Smooth muscle cell of trachea (primary cell): ENCODE results near the gene COA4. TPM values are rescaled to one million over a fixed set of nuclear protein-coding genes. Genes with fewer than 3 reads are reported as not detected.

Experiments used
- total RNA-seq: library from RNA; depleted of rRNA; stranded (reverse); fragments of >200 nt; gene quantifications from 2 replicates; pipeline ENCODE4 v1.2.1, GENCODE V29; 2014

The COA4 gene
- total RNA-seq: 42.8 and 49.2 TPM in 2 replicates

DNA sequence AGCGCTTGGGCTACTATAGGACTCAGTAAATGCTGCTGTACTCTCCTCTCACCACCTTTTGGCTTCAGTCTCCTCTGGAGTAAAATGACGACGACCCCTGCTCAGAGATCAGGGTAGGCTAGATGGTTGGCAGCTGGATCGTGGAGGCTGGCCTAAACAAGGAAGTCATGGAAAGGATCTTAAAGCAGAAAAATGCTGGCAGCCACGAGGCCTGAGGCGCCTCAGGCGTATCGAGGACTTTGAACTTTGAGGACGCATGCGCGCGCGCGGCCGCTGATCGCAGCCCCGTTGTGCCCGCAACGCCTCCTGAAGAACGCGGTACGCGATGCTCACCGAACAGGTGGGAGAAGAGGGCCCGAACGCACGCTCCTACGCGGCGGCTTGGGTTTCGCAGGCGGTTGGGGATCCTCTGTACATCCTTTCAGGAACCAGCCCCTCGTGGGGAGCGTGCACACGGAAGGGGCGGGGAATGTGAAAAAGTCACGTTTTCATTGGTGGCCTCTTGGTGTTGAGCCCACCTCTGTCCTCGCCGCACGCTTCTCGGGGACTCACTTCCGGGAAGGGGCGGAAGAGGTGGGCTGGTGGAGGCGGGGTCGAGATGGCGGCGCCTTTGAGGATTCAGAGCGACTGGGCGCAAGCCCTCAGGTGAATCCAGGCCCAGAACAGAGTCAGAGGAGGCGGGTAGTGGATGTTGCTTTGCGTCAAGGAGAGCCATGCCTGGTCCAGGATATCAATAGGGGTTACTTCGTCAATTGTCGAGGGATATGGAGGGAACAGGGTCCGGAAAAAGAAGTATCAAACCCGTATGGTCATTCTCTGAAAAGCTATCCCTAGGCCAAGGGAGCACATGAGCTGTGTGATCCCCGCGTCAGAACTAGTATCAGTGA is at the start of gene COA4, which contains the start of gene PAAF1:
COA4 (minus strand) TSS at position 423 of the 887 bp plus-strand sequence. CDS start 3,468 bp downstream, outside the sequence.
PAAF1 (plus strand) TSS at position 576 of the 887 bp plus-strand sequence; CDS start at position 599, 23 bp downstream.

Other genes starting within 250 kb of the COA4 start
- gene PLEKHB1, start 230.3 kb downstream of the COA4 start, total RNA-seq: 1.0 and 3.3 TPM in 2 replicates
- gene RAB6A, start 115.8 kb downstream of the COA4 start, total RNA-seq: 148 and 150 TPM in 2 replicates
- gene MRPL48, start 89.0 kb downstream of the COA4 start, total RNA-seq: 19.8 and 29.4 TPM in 2 replicates
- 8.1 and 17.5 TPM in 2 replicates for gene PAAF1, start 153 bp upstream of the COA4 start, total RNA-seq
- not detected in 2 replicates for gene DNAJB13, start 74.2 kb upstream of the COA4 start, total RNA-seq
- gene UCP2, start 106.0 kb upstream of the COA4 start, total RNA-seq: 4.1 and 8.9 TPM in 2 replicates
- 0.33 and 1.5 TPM in 2 replicates for gene UCP3, start 132.2 kb upstream of the COA4 start, total RNA-seq